ENCODE measurements around the gene HLCS. TPM values are rescaled to one million over a fixed set of nuclear protein-coding genes. Genes with fewer than 3 reads are reported as not detected.
"Not testable (repeated sequence)": the region's sequence is repeated elsewhere in the genome, so short reads cannot be mapped to it uniquely, and the experiment has no call there.

Gene HLCS
- total RNA-seq, 1 donor from 2014 or later = 15.5 TPM

- DNase-seq (ENCODE audit: low spot score) = no peak
These were observed 116.1 kb downstream of the HLCS start for GRCh38 chr21:36850372-36850771.

GRCh38 chr21:36849461-36850105 is 116.9 kb downstream of the HLCS start:
- no peak for DNase-seq (ENCODE audit: low spot score)

- no peak for DNase-seq (ENCODE audit: low spot score)
These were observed 117.7 kb downstream of the HLCS start for GRCh38 chr21:36848730-36849274.

GRCh38 chr21:36847189-36847588 is 119.3 kb downstream of the HLCS start:
- DNase-seq (ENCODE audit: low spot score) = no peak

GRCh38 chr21:36846631-36847030 is 119.8 kb downstream of the HLCS start:
- DNase-seq (ENCODE audit: low spot score) = no peak

GRCh38 chr21:36845790-36846189 is 120.7 kb downstream of the HLCS start:
- no peak for DNase-seq (ENCODE audit: low spot score)

- DNase-seq (ENCODE audit: low spot score) = no peak
These were observed 121.4 kb downstream of the HLCS start for GRCh38 chr21:36845070-36845469.

- DNase-seq (ENCODE audit: low spot score) = no peak
These were observed 124.6 kb downstream of the HLCS start for GRCh38 chr21:36841866-36842265.

GRCh38 chr21:36839735-36840134 is 126.7 kb downstream of the HLCS start:
- DNase-seq (ENCODE audit: low spot score) = no peak

GRCh38 chr21:36839123-36839522 is 127.3 kb downstream of the HLCS start:
- no peak for DNase-seq (ENCODE audit: low spot score)

- no peak for DNase-seq (ENCODE audit: low spot score)
These were observed 131.1 kb downstream of the HLCS start for GRCh38 chr21:36835383-36835795.

- DNase-seq (ENCODE audit: low spot score) = no peak
These were observed 132.3 kb downstream of the HLCS start for GRCh38 chr21:36834192-36834591.

GRCh38 chr21:36830100-36830499 is 136.4 kb downstream of the HLCS start:
- DNase-seq (ENCODE audit: low spot score) = no peak

- DNase-seq (ENCODE audit: low spot score) = no peak
These were observed 137.5 kb downstream of the HLCS start for GRCh38 chr21:36828891-36829515.

GRCh38 chr21:36828208-36828607 is 138.3 kb downstream of the HLCS start:
- DNase-seq (ENCODE audit: low spot score) = no peak

- no peak for DNase-seq (ENCODE audit: low spot score)
These were observed 140.8 kb downstream of the HLCS start for GRCh38 chr21:36825658-36826057.

GRCh38 chr21:36821032-36821299 is 145.5 kb downstream of the HLCS start:
- DNase-seq (ENCODE audit: low spot score) = no peak

- DNase-seq (ENCODE audit: low spot score) = no peak
These were observed 146.1 kb downstream of the HLCS start for GRCh38 chr21:36820176-36821031.

GRCh38 chr21:36817732-36818450 is 148.6 kb downstream of the HLCS start:
- DNase-seq (ENCODE audit: low spot score) = no peak

GRCh38 chr21:36816561-36817130 is 149.8 kb downstream of the HLCS start:
- DNase-seq (ENCODE audit: low spot score) = no peak

- not testable (repeated sequence) for DNase-seq (ENCODE audit: low spot score)
These were observed 150.4 kb downstream of the HLCS start for GRCh38 chr21:36816026-36816425.

GRCh38 chr21:36815284-36815683 is 151.2 kb downstream of the HLCS start:
- no peak for DNase-seq (ENCODE audit: low spot score)
